ENCODE data around the gene CDK11A. TPM values are rescaled to one million over a fixed set of nuclear protein-coding genes. Genes with fewer than 3 reads are reported as not detected.

The CDK11A gene
- total RNA-seq, 2 donors from 2014 or later = 56.3 to 56.7 TPM

- ATAC-seq (ENCODE audit: insufficient number of reproducible peaks, low FRiP score, low read depth) = no peak
- H3K4me1 ChIP-seq (ENCODE audit: control insufficient read depth in 1 of 2, low read depth in 2 of 2) = no peaks in the 10 kb centered on the region
- H3K9me3 ChIP-seq = no peaks in the 10 kb centered on the region
- no peak overlapping the region for H3K27ac ChIP-seq
- no peak for TF ChIP-seq CTCF (IDR thresholded peaks at IDR 0.05)
- peaks cover 37% of the 10 kb centered on the region for H3K36me3 ChIP-seq
- H3K4me3 ChIP-seq = no peak overlapping the region
- DNase-seq (ENCODE audit: low spot score) = no peak
- H3K27me3 ChIP-seq (replicated peaks; ENCODE audit: insufficient read depth) = no peaks in the 10 kb centered on the region
Measured at GRCh38 chr1:1671365-1672119, 52.6 kb downstream of the CDK11A start.

GRCh38 chr1:1670866-1671265 lies 53.3 kb downstream of the CDK11A start:
- Histone ChIP-seq H3K27ac (no peak overlapping the region), H3K9me3 (no peaks in the 10 kb centered on the region), H3K4me3 (no peak overlapping the region), H3K4me1 (ENCODE audit: control insufficient read depth in 1 of 2, low read depth in 2 of 2) (no peaks in the 10 kb centered on the region), H3K27me3 (replicated peaks; ENCODE audit: insufficient read depth) (no peaks in the 10 kb centered on the region), H3K36me3 (peaks cover 44% of the 10 kb centered on the region)
- TF ChIP-seq CTCF (IDR thresholded peaks at IDR 0.05) = no peak
- DNase-seq (ENCODE audit: low spot score) (no peak), ATAC-seq (ENCODE audit: insufficient number of reproducible peaks, low FRiP score, low read depth) (no peak)

GRCh38 chr1:1669468-1670440 lies 54.4 kb downstream of the CDK11A start:
- H3K36me3 ChIP-seq = peaks cover 55% of the 10 kb centered on the region
- no peaks in the 10 kb centered on the region for H3K9me3 ChIP-seq
- DNase-seq (ENCODE audit: low spot score) = no peak
- no peaks in the 10 kb centered on the region for H3K4me1 ChIP-seq (ENCODE audit: control insufficient read depth in 1 of 2, low read depth in 2 of 2)
- ATAC-seq (ENCODE audit: insufficient number of reproducible peaks, low FRiP score, low read depth) = no peak
- TF ChIP-seq CTCF (IDR thresholded peaks at IDR 0.05) = no peak
- no peaks in the 10 kb centered on the region for H3K27me3 ChIP-seq (replicated peaks; ENCODE audit: insufficient read depth)
- no peak overlapping the region for H3K27ac ChIP-seq
- no peak overlapping the region for H3K4me3 ChIP-seq

GRCh38 chr1:1666526-1666925 lies 57.6 kb downstream of the CDK11A start:
- no peak overlapping the region for H3K27ac ChIP-seq
- no peak for ATAC-seq (ENCODE audit: insufficient number of reproducible peaks, low FRiP score, low read depth)
- no peak for TF ChIP-seq CTCF (IDR thresholded peaks at IDR 0.05)
- no peaks in the 10 kb centered on the region for H3K4me1 ChIP-seq (ENCODE audit: control insufficient read depth in 1 of 2, low read depth in 2 of 2)
- H3K36me3 ChIP-seq = peaks cover 41% of the 10 kb centered on the region
- no peak overlapping the region for H3K4me3 ChIP-seq
- H3K9me3 ChIP-seq = no peaks in the 10 kb centered on the region
- no peaks in the 10 kb centered on the region for H3K27me3 ChIP-seq (replicated peaks; ENCODE audit: insufficient read depth)
- DNase-seq (ENCODE audit: low spot score) = no peak

- Histone ChIP-seq H3K4me3 (no peak overlapping the region), H3K27me3 (replicated peaks; ENCODE audit: insufficient read depth) (no peaks in the 10 kb centered on the region), H3K36me3 (peaks cover 34% of the 10 kb centered on the region), H3K27ac (no peak overlapping the region), H3K4me1 (ENCODE audit: control insufficient read depth in 1 of 2, low read depth in 2 of 2) (no peaks in the 10 kb centered on the region), H3K9me3 (no peaks in the 10 kb centered on the region)
- ATAC-seq (ENCODE audit: insufficient number of reproducible peaks, low FRiP score, low read depth) (no peak), DNase-seq (ENCODE audit: low spot score) (no peak)
- peak; percentile 24 for TF ChIP-seq CTCF (IDR thresholded peaks at IDR 0.05)
Measured at GRCh38 chr1:1665815-1666251, 58.3 kb downstream of the CDK11A start.

Data from thoracic aorta (tissue), 2 donors.